Measurements from ENCODE around the gene ELMO3. TPM values are rescaled to one million over a fixed set of nuclear protein-coding genes. Genes with fewer than 3 reads are reported as not detected.

The ELMO3 gene
- polyA plus RNA-seq, 1 donor from 2014 or later, result 2.2 TPM

- no peaks in the 10 kb centered on the region for H3F3A ChIP-seq (ENCODE audit: insufficient read depth, low read length, poor library complexity, severe bottlenecking)
- no peaks in the 10 kb centered on the region for H4K20me1 ChIP-seq (ENCODE audit: insufficient read depth)
- H3K27me3 ChIP-seq (ENCODE audit: insufficient read depth, low read depth, low read length), result no peaks in the 10 kb centered on the region
- TF ChIP-seq EP300 (conservative IDR thresholded peaks at IDR 0.05; ENCODE audit: poor library complexity, severe bottlenecking), result no peak
- no peak for TF ChIP-seq RAD21 (conservative IDR thresholded peaks at IDR 0.05)
- TF ChIP-seq, protein P1, sequence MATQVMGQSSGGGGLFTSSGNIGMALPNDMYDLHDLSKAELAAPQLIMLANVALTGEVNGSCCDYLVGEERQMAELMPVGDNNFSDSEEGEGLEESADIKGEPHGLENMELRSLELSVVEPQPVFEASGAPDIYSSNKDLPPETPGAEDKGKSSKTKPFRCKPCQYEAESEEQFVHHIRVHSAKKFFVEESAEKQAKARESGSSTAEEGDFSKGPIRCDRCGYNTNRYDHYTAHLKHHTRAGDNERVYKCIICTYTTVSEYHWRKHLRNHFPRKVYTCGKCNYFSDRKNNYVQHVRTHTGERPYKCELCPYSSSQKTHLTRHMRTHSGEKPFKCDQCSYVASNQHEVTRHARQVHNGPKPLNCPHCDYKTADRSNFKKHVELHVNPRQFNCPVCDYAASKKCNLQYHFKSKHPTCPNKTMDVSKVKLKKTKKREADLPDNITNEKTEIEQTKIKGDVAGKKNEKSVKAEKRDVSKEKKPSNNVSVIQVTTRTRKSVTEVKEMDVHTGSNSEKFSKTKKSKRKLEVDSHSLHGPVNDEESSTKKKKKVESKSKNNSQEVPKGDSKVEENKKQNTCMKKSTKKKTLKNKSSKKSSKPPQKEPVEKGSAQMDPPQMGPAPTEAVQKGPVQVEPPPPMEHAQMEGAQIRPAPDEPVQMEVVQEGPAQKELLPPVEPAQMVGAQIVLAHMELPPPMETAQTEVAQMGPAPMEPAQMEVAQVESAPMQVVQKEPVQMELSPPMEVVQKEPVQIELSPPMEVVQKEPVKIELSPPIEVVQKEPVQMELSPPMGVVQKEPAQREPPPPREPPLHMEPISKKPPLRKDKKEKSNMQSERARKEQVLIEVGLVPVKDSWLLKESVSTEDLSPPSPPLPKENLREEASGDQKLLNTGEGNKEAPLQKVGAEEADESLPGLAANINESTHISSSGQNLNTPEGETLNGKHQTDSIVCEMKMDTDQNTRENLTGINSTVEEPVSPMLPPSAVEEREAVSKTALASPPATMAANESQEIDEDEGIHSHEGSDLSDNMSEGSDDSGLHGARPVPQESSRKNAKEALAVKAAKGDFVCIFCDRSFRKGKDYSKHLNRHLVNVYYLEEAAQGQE (IDR thresholded peaks at IDR 0.05; ENCODE audit: borderline replicate concordance), result no peak
- TF ChIP-seq, protein P2, sequence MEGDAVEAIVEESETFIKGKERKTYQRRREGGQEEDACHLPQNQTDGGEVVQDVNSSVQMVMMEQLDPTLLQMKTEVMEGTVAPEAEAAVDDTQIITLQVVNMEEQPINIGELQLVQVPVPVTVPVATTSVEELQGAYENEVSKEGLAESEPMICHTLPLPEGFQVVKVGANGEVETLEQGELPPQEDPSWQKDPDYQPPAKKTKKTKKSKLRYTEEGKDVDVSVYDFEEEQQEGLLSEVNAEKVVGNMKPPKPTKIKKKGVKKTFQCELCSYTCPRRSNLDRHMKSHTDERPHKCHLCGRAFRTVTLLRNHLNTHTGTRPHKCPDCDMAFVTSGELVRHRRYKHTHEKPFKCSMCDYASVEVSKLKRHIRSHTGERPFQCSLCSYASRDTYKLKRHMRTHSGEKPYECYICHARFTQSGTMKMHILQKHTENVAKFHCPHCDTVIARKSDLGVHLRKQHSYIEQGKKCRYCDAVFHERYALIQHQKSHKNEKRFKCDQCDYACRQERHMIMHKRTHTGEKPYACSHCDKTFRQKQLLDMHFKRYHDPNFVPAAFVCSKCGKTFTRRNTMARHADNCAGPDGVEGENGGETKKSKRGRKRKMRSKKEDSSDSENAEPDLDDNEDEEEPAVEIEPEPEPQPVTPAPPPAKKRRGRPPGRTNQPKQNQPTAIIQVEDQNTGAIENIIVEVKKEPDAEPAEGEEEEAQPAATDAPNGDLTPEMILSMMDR (IDR thresholded peaks at IDR 0.05; ENCODE audit: poor library complexity, severe bottlenecking), result no peak
- TF ChIP-seq POLR2AphosphoS5 (IDR thresholded peaks at IDR 0.05), result no peak
- TF ChIP-seq EZH2 (IDR thresholded peaks at IDR 0.05; ENCODE audit: borderline replicate concordance, insufficient read depth, low read length, poor library complexity, severe bottlenecking), result no peak
- TF ChIP-seq MXI1 (conservative IDR thresholded peaks at IDR 0.05; ENCODE audit: poor library complexity, severe bottlenecking), result no peak
- TF ChIP-seq TAF1 (IDR thresholded peaks at IDR 0.05; ENCODE audit: low read depth), result no peak
- TF ChIP-seq SMC3 (conservative IDR thresholded peaks at IDR 0.05; ENCODE audit: poor library complexity), result no peak
- H3K27ac ChIP-seq (ENCODE audit: low read length), result no peak overlapping the region
- H3K79me2 ChIP-seq (replicated peaks; ENCODE audit: insufficient read depth, low read length), result no peaks in the 10 kb centered on the region
- H3K9ac ChIP-seq (ENCODE audit: low read length), result no peak overlapping the region
- no peaks in the 10 kb centered on the region for H3K9me2 ChIP-seq (ENCODE audit: insufficient read depth, low read length)
- no peaks in the 10 kb centered on the region for H3K9me3 ChIP-seq (ENCODE audit: low read length)
- no peak overlapping the region for H3K4me2 ChIP-seq (ENCODE audit: low read length)
- no peak overlapping the region for H3K4me3 ChIP-seq (ENCODE audit: low read length)
- no peak overlapping the region for H2AFZ ChIP-seq (ENCODE audit: low read depth, low read length)
- H3K36me3 ChIP-seq (ENCODE audit: insufficient read depth, low read length), result no peaks in the 10 kb centered on the region
Measured at GRCh38 chr16:67208154-67208896, 9.4 kb downstream of the ELMO3 start.

DNA sequence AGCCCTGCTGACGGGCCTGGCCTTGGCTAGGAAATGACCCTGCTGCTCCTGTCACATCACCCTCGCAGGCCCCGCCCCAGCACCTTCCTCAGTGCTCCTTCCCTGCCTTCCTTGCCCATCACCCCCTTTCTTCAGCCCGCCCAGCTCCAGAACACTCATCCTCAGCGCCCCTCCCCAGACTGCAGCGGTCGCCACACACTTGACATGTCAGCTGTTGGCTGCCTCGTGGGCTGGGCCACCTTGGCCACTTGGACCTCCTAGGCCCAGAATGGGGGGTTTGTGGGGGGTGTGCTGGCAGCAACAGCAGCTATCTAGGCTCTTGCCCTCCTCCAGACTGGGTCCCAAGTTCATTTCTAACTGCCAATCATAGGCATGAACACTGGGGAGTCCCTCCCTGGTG is 10.6 kb downstream of the ELMO3 start:
- Histone ChIP-seq H3K9me2 (ENCODE audit: insufficient read depth, low read length) (no peaks in the 10 kb centered on the region), H4K20me1 (ENCODE audit: insufficient read depth) (no peaks in the 10 kb centered on the region), H3K36me3 (ENCODE audit: insufficient read depth, low read length) (no peaks in the 10 kb centered on the region), H3K27ac (ENCODE audit: low read length) (no peak overlapping the region), H3K9me3 (ENCODE audit: low read length) (no peaks in the 10 kb centered on the region), H3F3A (ENCODE audit: insufficient read depth, low read length, poor library complexity, severe bottlenecking) (no peaks in the 10 kb centered on the region), H2AFZ (ENCODE audit: low read depth, low read length) (no peak overlapping the region), H3K4me3 (ENCODE audit: low read length) (no peak overlapping the region), H3K4me2 (ENCODE audit: low read length) (no peak overlapping the region), H3K79me2 (replicated peaks; ENCODE audit: insufficient read depth, low read length) (no peaks in the 10 kb centered on the region), H3K9ac (ENCODE audit: low read length) (no peak overlapping the region), H3K27me3 (ENCODE audit: insufficient read depth, low read depth, low read length) (no peaks in the 10 kb centered on the region)
- no peak for TF ChIP-seq SMC3 (conservative IDR thresholded peaks at IDR 0.05; ENCODE audit: poor library complexity)
- no peak for TF ChIP-seq MXI1 (conservative IDR thresholded peaks at IDR 0.05; ENCODE audit: poor library complexity, severe bottlenecking)
- no peak for TF ChIP-seq TAF1 (IDR thresholded peaks at IDR 0.05; ENCODE audit: low read depth)
- TF ChIP-seq EP300 (conservative IDR thresholded peaks at IDR 0.05; ENCODE audit: poor library complexity, severe bottlenecking), result no peak
- TF ChIP-seq, protein P1 (IDR thresholded peaks at IDR 0.05; ENCODE audit: borderline replicate concordance), result no peak
- TF ChIP-seq EZH2 (IDR thresholded peaks at IDR 0.05; ENCODE audit: borderline replicate concordance, insufficient read depth, low read length, poor library complexity, severe bottlenecking), result no peak
- no peak for TF ChIP-seq POLR2AphosphoS5 (IDR thresholded peaks at IDR 0.05)
- TF ChIP-seq RAD21 (conservative IDR thresholded peaks at IDR 0.05), result no peak
- TF ChIP-seq, protein P2 (IDR thresholded peaks at IDR 0.05; ENCODE audit: poor library complexity, severe bottlenecking), result no peak

All from neural cell (in vitro differentiated cells).